Measurements from ENCODE around the gene MYO15A. TPM values are rescaled to one million over a fixed set of nuclear protein-coding genes. Genes with fewer than 3 reads are reported as not detected.

Gene MYO15A
- total RNA-seq, 1 donor, result 0.84 TPM

GRCh38 chr17:18115517-18115916, 7.0 kb downstream of the MYO15A start:
- Histone ChIP-seq H3K9me3 (ENCODE audit: low read depth, low read length) (no peaks in the 10 kb centered on the region), H3K4me3 (ENCODE audit: low read length) (no peak overlapping the region), H3K4me1 (ENCODE audit: insufficient read depth, low read length) (no peaks in the 10 kb centered on the region), H3K27me3 (ENCODE audit: insufficient read depth, low read length) (no peaks in the 10 kb centered on the region)

- H3K9me3 ChIP-seq (ENCODE audit: low read depth, low read length), result no peaks in the 10 kb centered on the region
- no peaks in the 10 kb centered on the region for H3K4me1 ChIP-seq (ENCODE audit: insufficient read depth, low read length)
- H3K27me3 ChIP-seq (ENCODE audit: insufficient read depth, low read length), result no peaks in the 10 kb centered on the region
- no peak overlapping the region for H3K4me3 ChIP-seq (ENCODE audit: low read length)
These were observed 7.5 kb downstream of the MYO15A start for GRCh38 chr17:18116078-18116477.

GRCh38 chr17:18117533-18117932, 9.0 kb downstream of the MYO15A start:
- Histone ChIP-seq H3K9me3 (ENCODE audit: low read depth, low read length) (no peaks in the 10 kb centered on the region), H3K27me3 (ENCODE audit: insufficient read depth, low read length) (no peaks in the 10 kb centered on the region), H3K4me1 (ENCODE audit: insufficient read depth, low read length) (no peaks in the 10 kb centered on the region), H3K4me3 (ENCODE audit: low read length) (no peak overlapping the region)

- H3K9me3 ChIP-seq (ENCODE audit: low read depth, low read length), result no peaks in the 10 kb centered on the region
These were observed 9.7 kb downstream of the MYO15A start for GRCh38 chr17:18117982-18118975.

GRCh38 chr17:18119166-18119745, 10.7 kb downstream of the MYO15A start:
- no peaks in the 10 kb centered on the region for H3K9me3 ChIP-seq (ENCODE audit: low read depth, low read length)
- no peaks in the 10 kb centered on the region for H3K27me3 ChIP-seq (ENCODE audit: insufficient read depth, low read length)
- no peak overlapping the region for H3K4me3 ChIP-seq (ENCODE audit: low read length)

More at GRCh38 chr17:18117982-18118975, 9.7 kb downstream of the MYO15A start:
- Histone ChIP-seq H3K4me3 (ENCODE audit: low read length) (no peak overlapping the region), H3K27me3 (ENCODE audit: insufficient read depth, low read length) (no peaks in the 10 kb centered on the region), H3K4me1 (ENCODE audit: insufficient read depth, low read length) (no peaks in the 10 kb centered on the region)

GRCh38 chr17:18119938-18120337, 11.4 kb downstream of the MYO15A start:
- H3K4me1 ChIP-seq (ENCODE audit: insufficient read depth, low read length), result no peaks in the 10 kb centered on the region

More at GRCh38 chr17:18119166-18119745, 10.7 kb downstream of the MYO15A start:
- H3K4me1 ChIP-seq (ENCODE audit: insufficient read depth, low read length), result no peaks in the 10 kb centered on the region

GRCh38 chr17:18120461-18121017, 12.0 kb downstream of the MYO15A start:
- no peaks in the 10 kb centered on the region for H3K27me3 ChIP-seq (ENCODE audit: insufficient read depth, low read length)
- no peaks in the 10 kb centered on the region for H3K9me3 ChIP-seq (ENCODE audit: low read depth, low read length)
- H3K4me1 ChIP-seq (ENCODE audit: insufficient read depth, low read length), result no peaks in the 10 kb centered on the region
- no peak overlapping the region for H3K4me3 ChIP-seq (ENCODE audit: low read length)

More at GRCh38 chr17:18119938-18120337, 11.4 kb downstream of the MYO15A start:
- no peaks in the 10 kb centered on the region for H3K27me3 ChIP-seq (ENCODE audit: insufficient read depth, low read length)
- no peak overlapping the region for H3K4me3 ChIP-seq (ENCODE audit: low read length)
- H3K9me3 ChIP-seq (ENCODE audit: low read depth, low read length), result no peaks in the 10 kb centered on the region

GRCh38 chr17:18121144-18121910, 12.8 kb downstream of the MYO15A start:
- H3K4me1 ChIP-seq (ENCODE audit: insufficient read depth, low read length), result no peaks in the 10 kb centered on the region
- H3K9me3 ChIP-seq (ENCODE audit: low read depth, low read length), result no peaks in the 10 kb centered on the region
- no peaks in the 10 kb centered on the region for H3K27me3 ChIP-seq (ENCODE audit: insufficient read depth, low read length)
- H3K4me3 ChIP-seq (ENCODE audit: low read length), result no peak overlapping the region

- no peaks in the 10 kb centered on the region for H3K4me1 ChIP-seq (ENCODE audit: insufficient read depth, low read length)
- H3K9me3 ChIP-seq (ENCODE audit: low read depth, low read length), result no peaks in the 10 kb centered on the region
- no peaks in the 10 kb centered on the region for H3K27me3 ChIP-seq (ENCODE audit: insufficient read depth, low read length)
- no peak overlapping the region for H3K4me3 ChIP-seq (ENCODE audit: low read length)
These were observed 14.6 kb downstream of the MYO15A start for GRCh38 chr17:18122990-18123753.

- no peak overlapping the region for H3K4me3 ChIP-seq (ENCODE audit: low read length)
- no peaks in the 10 kb centered on the region for H3K9me3 ChIP-seq (ENCODE audit: low read depth, low read length)
- H3K27me3 ChIP-seq (ENCODE audit: insufficient read depth, low read length), result no peaks in the 10 kb centered on the region
- H3K4me1 ChIP-seq (ENCODE audit: insufficient read depth, low read length), result no peaks in the 10 kb centered on the region
These were observed 16.0 kb downstream of the MYO15A start for GRCh38 chr17:18124345-18125126.

GRCh38 chr17:18129041-18129502, 20.5 kb downstream of the MYO15A start:
- no peaks in the 10 kb centered on the region for H3K9me3 ChIP-seq (ENCODE audit: low read depth, low read length)

GRCh38 chr17:18132711-18133110, 24.2 kb downstream of the MYO15A start:
- H3K4me3 ChIP-seq (ENCODE audit: low read length), result no peak overlapping the region
- H3K9me3 ChIP-seq (ENCODE audit: low read depth, low read length), result no peaks in the 10 kb centered on the region
- H3K4me1 ChIP-seq (ENCODE audit: insufficient read depth, low read length), result no peaks in the 10 kb centered on the region
- H3K27me3 ChIP-seq (ENCODE audit: insufficient read depth, low read length), result no peaks in the 10 kb centered on the region

More at GRCh38 chr17:18129041-18129502, 20.5 kb downstream of the MYO15A start:
- no peaks in the 10 kb centered on the region for H3K27me3 ChIP-seq (ENCODE audit: insufficient read depth, low read length)
- no peaks in the 10 kb centered on the region for H3K4me1 ChIP-seq (ENCODE audit: insufficient read depth, low read length)
- no peak overlapping the region for H3K4me3 ChIP-seq (ENCODE audit: low read length)

- Histone ChIP-seq H3K9me3 (ENCODE audit: low read depth, low read length) (no peaks in the 10 kb centered on the region), H3K4me1 (ENCODE audit: insufficient read depth, low read length) (no peaks in the 10 kb centered on the region), H3K4me3 (ENCODE audit: low read length) (no peak overlapping the region), H3K27me3 (ENCODE audit: insufficient read depth, low read length) (no peaks in the 10 kb centered on the region)
These were observed 27.8 kb downstream of the MYO15A start for GRCh38 chr17:18136357-18136756.
